HUES48 (cell line): ENCODE measurements around the gene ZSCAN2.
A peak's percentile ranks its signal among the peaks of the same experiment; 100 is the strongest.

Experiments
- H3K27ac ChIP-seq: one replicate; pipeline ENCODE4 v1.7.0; 2013; ENCODE audit warnings: low read depth, low read length, inconsistent platforms
- H3K27me3 ChIP-seq: 2 replicates; pipeline ENCODE4 v1.6.1; 2013; ENCODE audit warnings: mild to moderate bottlenecking, low read length; ENCODE audit not compliant: control insufficient read depth, insufficient read depth
- H3K36me3 ChIP-seq: 2 replicates; pipeline ENCODE4 v1.6.1; 2013; ENCODE audit warnings: low read length; ENCODE audit not compliant: control insufficient read depth, insufficient read depth
- H3K4me1 ChIP-seq: 2 replicates; pipeline ENCODE4 v1.6.1; 2013; ENCODE audit warnings: mild to moderate bottlenecking, low read length; ENCODE audit not compliant: control insufficient read depth, insufficient read depth
- H3K4me3 ChIP-seq: 2 replicates; pipeline ENCODE4 v1.5.1; 2013; ENCODE audit warnings: mild to moderate bottlenecking, low read depth, low read length
- H3K9ac ChIP-seq: 2 replicates; pipeline ENCODE4 v1.6.1; 2013; ENCODE audit warnings: mild to moderate bottlenecking, low read depth, low read length, moderate library complexity
- H3K9me3 ChIP-seq: 2 replicates; pipeline ENCODE4 v1.6.1; 2013; ENCODE audit warnings: low read length; ENCODE audit not compliant: control insufficient read depth, insufficient read depth

The ZSCAN2 gene

DNA sequence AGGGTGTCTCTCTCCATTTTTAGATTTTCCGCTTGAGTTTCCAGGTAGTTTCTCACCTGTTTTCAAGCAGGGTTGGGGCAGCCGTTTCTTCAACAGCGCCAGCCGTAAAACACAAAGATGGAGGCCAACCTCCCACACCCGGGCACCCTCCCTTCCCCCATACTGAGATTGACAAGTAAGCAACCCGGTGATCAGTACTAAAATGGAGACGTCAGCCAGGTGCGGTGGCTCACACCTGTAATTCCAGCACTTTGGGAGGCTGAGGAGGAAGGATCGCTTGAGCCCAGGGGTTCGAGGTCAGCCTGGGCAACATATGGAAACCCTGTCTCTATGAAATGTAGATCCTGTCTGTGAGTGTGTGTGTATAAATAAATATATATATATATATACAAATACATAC is 903 bp upstream of the ZSCAN2 start:
- Histone ChIP-seq H3K36me3 (peaks cover 11% of the 10 kb centered on the region; the same call in 1 of the 2 replicates), H3K27me3 (peaks cover 4% of the 10 kb centered on the region; the same call in 1 of the 2 replicates), H3K27ac (no peak overlapping the region), H3K4me3 (no peak overlapping the region), H3K9ac (no peak overlapping the region), H3K9me3 (no peaks in the 10 kb centered on the region), H3K4me1 (peaks cover 30% of the 10 kb centered on the region)

DNA sequence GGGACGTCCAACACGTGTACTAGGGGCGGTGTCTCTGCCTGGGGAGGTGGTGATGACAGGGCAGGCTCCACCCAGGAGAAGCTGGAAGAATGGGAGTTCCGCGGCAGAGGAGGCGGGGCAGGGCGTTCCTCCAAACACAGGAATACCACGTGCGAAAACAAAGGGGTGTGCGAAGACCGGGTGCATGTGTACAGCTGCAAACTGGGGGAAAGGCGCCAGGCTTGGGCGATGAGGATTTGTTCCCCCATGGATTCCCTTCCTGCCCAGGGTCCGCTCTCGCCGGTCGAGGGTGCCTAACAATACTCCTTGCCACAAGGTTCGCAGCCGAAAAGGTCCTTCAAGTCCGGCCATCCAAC is 500 bp upstream of the ZSCAN2 start:
- Histone ChIP-seq H3K27ac (no peak overlapping the region), H3K4me3 (peak overlapping the region; percentile 91), H3K4me1 (peaks cover 30% of the 10 kb centered on the region), H3K9ac (peak overlapping the region; percentile 21; the same call in 1 of the 2 replicates), H3K27me3 (peaks cover 4% of the 10 kb centered on the region; the same call in 1 of the 2 replicates), H3K9me3 (no peaks in the 10 kb centered on the region), H3K36me3 (peaks cover 15% of the 10 kb centered on the region)

DNA sequence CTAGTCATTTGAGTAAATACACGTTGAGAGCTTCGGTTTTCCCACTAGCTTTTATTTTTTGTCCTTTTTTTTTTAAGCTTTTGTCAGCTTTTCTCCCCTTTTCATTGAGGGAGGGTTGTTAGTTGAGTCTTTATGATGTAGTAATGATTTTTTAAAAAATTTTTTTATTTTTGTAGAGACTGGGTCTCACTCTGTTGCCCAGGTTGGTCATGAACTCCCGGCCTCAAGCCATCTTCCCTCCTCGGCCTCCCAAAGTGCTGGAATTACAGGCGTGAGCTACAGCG is 688 bp downstream of the ZSCAN2 start:
- peaks cover 27% of the 10 kb centered on the region for H3K36me3 ChIP-seq
- no peaks in the 10 kb centered on the region for H3K9me3 ChIP-seq
- H3K27me3 ChIP-seq, result peaks cover 4% of the 10 kb centered on the region; the same call in 1 of the 2 replicates
- H3K9ac ChIP-seq, result peak overlapping the region; percentile 87
- no peak overlapping the region for H3K27ac ChIP-seq
- H3K4me3 ChIP-seq, result peak overlapping the region; percentile 91
- H3K4me1 ChIP-seq, result peaks cover 38% of the 10 kb centered on the region

DNA sequence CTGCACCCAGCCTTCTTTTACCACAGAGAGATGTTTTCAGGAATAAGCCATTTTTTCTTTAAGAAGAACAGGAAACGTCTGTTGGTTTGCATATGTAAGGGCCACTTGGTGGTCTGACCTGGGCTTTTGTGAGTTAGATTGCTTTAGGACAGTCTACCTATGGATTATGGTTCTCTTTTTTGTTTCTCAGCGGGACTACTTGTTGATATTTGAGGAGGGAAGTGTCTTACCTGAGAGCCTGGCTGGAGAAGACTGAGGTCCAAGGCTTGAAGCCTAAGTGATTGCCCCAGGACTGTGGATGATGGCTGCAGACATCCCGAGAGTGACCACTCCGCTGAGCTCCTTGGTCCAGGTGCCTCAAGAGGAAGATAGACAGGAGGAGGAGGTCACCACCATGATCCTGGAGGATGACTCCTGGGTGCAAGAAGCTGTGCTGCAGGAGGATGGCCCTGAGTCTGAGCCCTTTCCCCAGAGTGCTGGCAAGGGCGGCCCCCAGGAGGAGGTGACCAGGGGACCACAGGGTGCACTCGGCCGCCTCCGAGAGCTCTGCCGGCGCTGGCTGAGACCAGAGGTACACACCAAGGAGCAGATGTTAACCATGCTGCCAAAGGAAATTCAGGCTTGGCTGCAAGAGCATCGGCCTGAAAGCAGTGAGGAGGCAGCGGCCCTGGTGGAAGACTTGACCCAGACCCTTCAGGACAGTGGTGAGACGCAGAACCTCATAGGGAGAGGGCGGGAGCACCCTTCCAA is 3.0 kb downstream of the ZSCAN2 start:
- Histone ChIP-seq H3K27ac (peak overlapping the region; percentile 83), H3K9ac (no peak overlapping the region), H3K4me1 (peaks cover 43% of the 10 kb centered on the region), H3K9me3 (no peaks in the 10 kb centered on the region), H3K4me3 (peak overlapping the region; percentile 55), H3K36me3 (peaks cover 41% of the 10 kb centered on the region), H3K27me3 (peaks cover 4% of the 10 kb centered on the region; the same call in 1 of the 2 replicates)

DNA sequence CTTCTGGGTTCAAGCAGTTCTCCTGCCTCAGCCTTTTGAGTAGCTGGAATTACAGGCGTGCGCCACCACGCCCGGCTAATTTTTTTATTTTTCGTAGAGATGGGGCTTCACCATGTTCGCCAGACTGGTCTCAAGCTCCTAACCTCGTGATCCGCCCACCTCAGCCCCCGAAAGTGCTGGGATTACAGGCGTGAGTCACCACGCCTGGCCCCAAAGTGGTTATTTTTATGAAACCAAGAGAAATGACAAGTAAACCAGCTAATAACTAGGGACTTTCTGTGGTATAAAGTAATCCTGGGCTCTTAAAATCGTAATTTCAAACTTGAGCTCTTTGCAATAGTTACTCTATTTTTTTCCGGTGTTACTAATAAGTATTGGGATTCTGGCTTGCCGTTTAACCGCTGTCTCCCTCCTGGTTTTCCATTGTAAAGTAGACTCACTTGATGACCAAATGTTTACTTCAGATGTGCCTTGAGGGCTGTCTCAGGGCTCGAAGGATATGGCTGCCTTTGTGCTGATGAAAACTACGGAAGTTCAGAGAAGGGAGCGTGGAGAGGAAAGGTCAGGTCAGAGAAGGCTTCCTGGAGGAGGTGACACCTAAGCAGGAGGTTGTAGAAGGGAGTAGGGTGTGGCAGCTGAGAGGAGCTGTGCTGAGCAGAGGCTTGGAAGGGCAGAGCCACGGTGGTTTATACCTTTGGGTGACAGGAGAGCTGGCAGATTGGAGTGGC is 4.2 kb downstream of the ZSCAN2 start:
- Histone ChIP-seq H3K4me1 (peaks cover 45% of the 10 kb centered on the region), H3K9ac (no peak overlapping the region), H3K27me3 (peaks cover 4% of the 10 kb centered on the region; the same call in 1 of the 2 replicates), H3K9me3 (no peaks in the 10 kb centered on the region), H3K36me3 (peaks cover 52% of the 10 kb centered on the region), H3K27ac (no peak overlapping the region), H3K4me3 (peak overlapping the region; percentile 55; the same call in 1 of the 2 replicates)

DNA sequence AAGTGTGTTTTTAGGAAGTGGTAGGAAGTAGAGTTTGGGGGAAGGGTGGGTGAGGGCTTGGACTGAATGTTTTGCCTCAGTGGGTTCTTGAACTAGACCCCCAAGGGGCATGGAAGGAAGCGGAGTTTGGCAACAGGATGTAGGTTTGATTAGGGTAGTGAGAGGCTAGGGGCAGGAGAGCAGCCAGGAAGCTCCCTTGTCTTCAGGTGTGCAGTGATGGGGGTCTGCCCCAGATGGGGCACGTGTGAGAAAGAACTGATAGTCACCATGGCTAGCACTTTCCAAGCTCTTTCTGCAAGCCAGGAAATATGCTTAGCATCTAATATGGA is 4.7 kb downstream of the ZSCAN2 start:
- Histone ChIP-seq H3K36me3 (peaks cover 52% of the 10 kb centered on the region), H3K9me3 (no peaks in the 10 kb centered on the region), H3K4me1 (peaks cover 42% of the 10 kb centered on the region), H3K4me3 (peak overlapping the region; percentile 55; the same call in 1 of the 2 replicates), H3K27ac (no peak overlapping the region), H3K27me3 (peaks cover 4% of the 10 kb centered on the region; the same call in 1 of the 2 replicates), H3K9ac (no peak overlapping the region)

DNA sequence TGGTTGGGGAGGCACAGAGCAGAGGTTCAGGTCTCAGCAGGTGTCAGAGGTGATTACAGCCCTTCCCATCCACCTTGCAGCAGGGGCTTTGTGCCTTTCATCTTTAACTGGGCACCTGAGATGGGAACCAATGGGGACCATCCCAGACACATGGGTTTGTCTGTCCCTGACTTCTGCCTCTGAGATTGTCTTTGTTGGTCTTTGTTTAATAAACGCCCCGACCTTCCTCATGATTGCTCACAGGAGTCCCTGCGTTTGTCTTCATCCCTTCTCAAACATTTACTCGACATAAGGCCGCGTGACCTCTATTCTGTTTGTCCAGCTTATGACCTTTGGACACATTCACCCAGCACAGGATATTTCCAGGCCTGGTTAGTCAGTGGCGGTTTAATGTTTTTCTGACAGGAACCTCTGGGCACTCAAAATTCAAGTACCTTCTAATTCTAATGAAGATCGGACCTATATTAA is 5.9 kb downstream of the ZSCAN2 start:
- Histone ChIP-seq H3K27me3 (peaks cover 4% of the 10 kb centered on the region; the same call in 1 of the 2 replicates), H3K9ac (no peak overlapping the region), H3K4me3 (no peak overlapping the region), H3K36me3 (peaks cover 52% of the 10 kb centered on the region), H3K9me3 (no peaks in the 10 kb centered on the region), H3K4me1 (peaks cover 41% of the 10 kb centered on the region), H3K27ac (no peak overlapping the region)

DNA sequence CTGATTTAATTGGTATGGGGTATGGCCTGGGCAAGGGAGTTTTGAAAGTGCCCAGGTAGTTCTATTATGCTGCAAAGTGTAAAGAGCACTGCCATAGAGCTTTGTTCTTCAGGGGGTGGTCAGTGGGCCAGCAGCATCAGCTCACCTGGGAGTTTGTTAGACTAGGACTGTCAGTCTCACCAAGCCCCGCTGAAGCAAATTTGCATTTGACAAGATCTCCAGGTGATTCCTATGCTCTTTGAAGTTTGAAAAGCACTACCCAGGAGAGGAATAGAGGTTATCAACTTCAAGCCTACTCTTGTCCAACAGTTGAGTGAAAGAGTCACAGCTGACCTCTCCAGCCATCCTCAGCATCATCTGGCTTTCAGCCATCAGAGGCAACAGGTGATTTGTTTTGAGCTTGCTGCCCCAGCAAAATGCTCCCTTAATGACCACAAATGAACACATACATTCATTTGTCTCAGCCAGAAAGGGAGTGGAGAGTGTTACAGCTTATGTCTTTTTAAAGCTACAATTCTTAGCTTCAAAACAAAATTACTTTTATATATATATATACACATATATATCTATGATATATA is 8.0 kb downstream of the ZSCAN2 start:
- Histone ChIP-seq H3K36me3 (peaks cover 51% of the 10 kb centered on the region), H3K4me1 (peaks cover 29% of the 10 kb centered on the region), H3K27me3 (peaks cover 4% of the 10 kb centered on the region; the same call in 1 of the 2 replicates), H3K9me3 (no peaks in the 10 kb centered on the region), H3K27ac (no peak overlapping the region), H3K4me3 (no peak overlapping the region), H3K9ac (no peak overlapping the region)

DNA sequence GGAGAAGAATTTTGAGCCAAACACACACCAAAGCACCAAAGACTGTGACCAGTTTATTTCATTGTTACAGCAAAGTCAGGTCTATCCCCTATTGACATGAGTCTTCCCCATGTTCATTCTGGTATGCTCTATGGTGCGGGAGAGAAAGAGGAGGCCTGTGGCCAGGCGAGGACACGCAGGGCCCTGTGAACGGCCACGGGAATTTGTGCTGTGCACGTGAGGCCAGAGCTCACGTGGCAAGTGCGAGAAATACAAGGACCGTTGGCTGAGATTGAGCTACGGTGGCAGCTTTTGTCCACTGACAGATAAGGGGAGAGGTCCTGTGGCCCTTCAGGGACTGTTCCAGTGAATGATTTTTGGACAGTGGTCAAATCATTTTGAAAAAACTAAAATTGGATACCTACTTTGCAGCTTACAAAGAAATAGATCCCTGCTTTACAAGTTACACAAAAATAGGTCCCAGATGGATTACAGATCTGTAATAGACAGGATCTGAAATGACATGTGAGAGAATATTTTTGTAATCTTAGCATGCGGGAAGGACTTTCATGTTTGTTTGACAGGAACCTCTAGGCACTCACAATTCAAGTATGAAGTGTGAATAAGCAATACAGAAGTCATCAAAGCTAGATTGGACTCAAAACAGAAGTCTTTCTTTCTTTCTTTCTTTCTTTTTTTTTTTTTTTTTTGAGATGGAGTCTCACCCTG is 9.2 kb downstream of the ZSCAN2 start:
- no peak overlapping the region for H3K4me3 ChIP-seq
- no peak overlapping the region for H3K27ac ChIP-seq
- no peak overlapping the region for H3K9ac ChIP-seq
- peaks cover 18% of the 10 kb centered on the region for H3K4me1 ChIP-seq
- H3K27me3 ChIP-seq, result no peaks in the 10 kb centered on the region
- no peaks in the 10 kb centered on the region for H3K9me3 ChIP-seq
- peaks cover 41% of the 10 kb centered on the region for H3K36me3 ChIP-seq

DNA sequence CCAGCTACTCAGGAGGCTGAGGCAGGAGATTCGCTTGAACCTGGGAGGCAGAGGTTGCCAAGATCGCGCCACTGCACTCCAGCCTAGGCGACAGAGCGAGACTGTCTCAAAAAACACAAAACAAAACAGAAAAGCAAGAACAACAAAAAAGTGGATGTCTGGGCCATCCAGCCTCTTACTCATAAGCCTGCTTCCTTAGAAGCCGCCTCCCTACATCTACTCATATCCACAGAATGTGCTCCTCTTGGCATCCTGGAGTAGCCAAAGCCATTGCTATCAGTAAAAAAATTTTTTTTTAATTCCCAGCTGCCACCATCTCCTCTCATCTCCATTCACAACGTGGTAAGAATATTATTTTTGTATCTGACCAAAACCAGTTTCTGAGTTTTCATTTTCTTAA is 10.8 kb downstream of the ZSCAN2 start:
- Histone ChIP-seq H3K4me1 (peaks cover 6% of the 10 kb centered on the region), H3K27me3 (no peaks in the 10 kb centered on the region), H3K27ac (no peak overlapping the region), H3K9me3 (no peaks in the 10 kb centered on the region), H3K9ac (no peak overlapping the region), H3K4me3 (no peak overlapping the region), H3K36me3 (peaks cover 33% of the 10 kb centered on the region)
